Naive thymus-derived CD8-positive, alpha-beta T cell (primary cell): Measurements from ENCODE around the gene GAS6. TPM values are rescaled to one million over a fixed set of nuclear protein-coding genes. Genes with fewer than 3 reads are reported as not detected.
"Not testable (repeated sequence)": the region's sequence is repeated elsewhere in the genome, so short reads cannot be mapped to it uniquely, and the experiment has no call there.

Experiments used
- ATAC-seq, 2 donors: fragments of 150-1000 bp; cut with Tn5 transposase in 1 of 2; sonication (Bioruptor Pico), chemical (Tn5 transposase) in 1 of 2; 1 replicate in 1 of 2; 2 replicates in 1 of 2; pipeline ENCODE4 v1.10.0; 2021; ENCODE audit warnings: mild to moderate bottlenecking in 2 of 2, moderate library complexity in 2 of 2
- POLR2A ChIA-PET: fragments of 350-600 bp; sonication (Branson Sonifier 250); formaldehyde crosslinking; loops from one replicate; lab custom pipeline; 2021; ENCODE audit warnings: antibody characterized with exemption; lab: Charles Lee
- DNase-seq, 10 donors: peaks; one replicate each; pipeline versions ENCODE4 v3.0.0 to v3.0.0-alpha.2; 2020 to 2022
- H3K27ac Mint-ChIP-seq, 10 donors: one replicate each; pipeline ENCODE4 v1.8.0; 2020 to 2022; ENCODE audit warnings: mild to moderate bottlenecking in 10 of 10, mixed read lengths in 10 of 10, moderate library complexity in 4 of 10, inconsistent platforms in 1 of 10
- H3K27me3 Mint-ChIP-seq, 5 donors: one replicate each; pipeline ENCODE4 v1.8.0; 2021 to 2022; ENCODE audit warnings: mixed read lengths in 5 of 5
- H3K36me3 Mint-ChIP-seq, 3 donors: one replicate each; pipeline ENCODE4 v1.8.0; 2020 to 2022; ENCODE audit warnings: mixed read lengths in 3 of 3, mild to moderate bottlenecking in 2 of 3, inconsistent platforms in 1 of 3
- H3K4me1 Mint-ChIP-seq, 4 donors: one replicate each; pipeline ENCODE4 v1.8.0; 2021 to 2022; ENCODE audit warnings: mixed read lengths in 4 of 4
- H3K4me3 Mint-ChIP-seq, 10 donors: one replicate each; pipeline ENCODE4 v1.8.0; 2020 to 2022; ENCODE audit warnings: mild to moderate bottlenecking in 10 of 10, mixed read lengths in 10 of 10, moderate library complexity in 6 of 10, inconsistent platforms in 1 of 10
- H3K9me3 Mint-ChIP-seq, 9 donors: one replicate each; pipeline ENCODE4 v1.8.0; 2020 to 2022; ENCODE audit warnings: mixed read lengths in 9 of 9, mild to moderate bottlenecking in 3 of 9, inconsistent platforms in 1 of 9, moderate library complexity in 1 of 9
- polyA plus RNA-seq, 3 donors: library from polyadenylated mRNA; unstranded; fragments of 300-500 nt; fragmentation: Illumina TruSeq; gene quantifications; one replicate each; pipeline ENCODE4 v1.2.3, GENCODE V29; 2021
- total RNA-seq, 8 experiments: library from RNA in 2 of 8; stranded (reverse) in 2 of 8; gene quantifications; one replicate each; pipeline ENCODE4 v1.2.3 and lab custom pipeline; 2021 to 2026

GAS6 gene
- total and polyA plus RNA-seq, 5 experiments from 2014 or later, result 0.19 to 2.4 (median 1.2) TPM; not detected in 1

DNA sequence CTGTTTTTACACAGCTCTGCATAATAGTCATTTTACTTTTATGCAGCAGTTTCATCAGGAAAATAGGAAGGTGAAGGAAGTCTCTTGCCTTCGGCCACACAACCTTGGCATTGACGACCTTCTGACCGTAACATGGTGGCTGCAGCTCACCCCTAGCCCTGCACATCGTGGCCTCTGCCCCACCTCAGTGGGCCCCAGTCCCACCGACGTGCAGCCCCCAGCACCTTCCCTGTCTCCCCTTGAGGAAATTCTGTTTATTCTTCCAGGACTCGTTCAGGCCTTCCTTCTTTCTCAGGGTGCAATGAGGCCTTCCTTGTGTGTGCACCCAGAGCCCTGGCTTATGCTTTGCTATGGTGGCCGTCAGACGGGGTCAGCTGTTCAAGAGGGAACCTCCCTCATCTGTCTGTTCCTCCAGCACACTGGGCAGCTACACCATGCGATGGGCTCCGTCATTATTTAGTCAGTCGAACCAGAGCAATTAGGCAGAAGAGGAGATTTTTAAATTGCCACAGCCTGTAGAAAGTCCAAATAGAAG lies 71.6 kb downstream of the GAS6 start:
- POLR2A ChIA-PET, result no interaction called here

DNA sequence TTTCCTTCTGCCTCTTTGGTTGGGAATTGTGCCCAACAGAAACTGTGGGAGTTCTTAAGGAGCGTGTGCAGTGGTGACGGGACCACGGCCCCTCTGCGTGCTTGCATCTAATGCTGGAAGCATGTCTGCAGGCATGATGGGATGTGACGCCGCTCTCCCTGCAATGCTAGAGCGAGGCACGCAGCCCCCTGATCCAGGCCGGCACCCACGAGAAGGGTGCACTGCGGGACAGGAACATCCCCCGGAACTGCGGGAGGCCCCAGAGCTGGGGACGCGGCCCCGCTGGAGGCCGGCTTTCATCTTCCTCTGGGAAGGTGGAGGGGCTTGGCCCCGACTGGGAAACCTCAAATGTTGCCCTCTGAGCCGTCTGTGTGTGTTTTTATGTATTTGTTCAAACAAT lies 72.1 kb downstream of the GAS6 start:
- Mint-ChIP-seq H3K27ac (no peak overlapping the region), H3K4me3 (no peak overlapping the region), H3K27me3 (peaks cover 0 to 24% (median 13%) of the 10 kb centered on the region in 5 donors), H3K36me3 (no peaks in the 10 kb centered on the region), H3K4me1 (peaks cover 0 to 4% (median 0%) of the 10 kb centered on the region in 4 donors), H3K9me3 (peaks cover 0 to 3% (median 0%) of the 10 kb centered on the region in 9 donors)
- POLR2A ChIA-PET, result no interaction called here
- DNase-seq, result no peak
- no peak for ATAC-seq

More for the DNA sequence above, 71.6 kb downstream of the GAS6 start:
- Mint-ChIP-seq H3K9me3 (peaks cover 0 to 3% (median 0%) of the 10 kb centered on the region in 9 donors), H3K4me3 (no peak overlapping the region), H3K27me3 (peaks cover 0 to 24% (median 13%) of the 10 kb centered on the region in 5 donors), H3K36me3 (no peaks in the 10 kb centered on the region), H3K27ac (peak overlapping the region in 1 of 10 donors; percentile 70), H3K4me1 (peaks cover 0 to 4% (median 0%) of the 10 kb centered on the region in 4 donors)
- ATAC-seq, result no peak
- DNase-seq, result no peak

- no peak for ATAC-seq
- H3K4me1 Mint-ChIP-seq, result peaks cover 0 to 4% (median 0%) of the 10 kb centered on the region in 4 donors
- no peak for DNase-seq
Measured at GRCh38 chr13:113791226-113791625, 72.7 kb downstream of the GAS6 start.

DNA sequence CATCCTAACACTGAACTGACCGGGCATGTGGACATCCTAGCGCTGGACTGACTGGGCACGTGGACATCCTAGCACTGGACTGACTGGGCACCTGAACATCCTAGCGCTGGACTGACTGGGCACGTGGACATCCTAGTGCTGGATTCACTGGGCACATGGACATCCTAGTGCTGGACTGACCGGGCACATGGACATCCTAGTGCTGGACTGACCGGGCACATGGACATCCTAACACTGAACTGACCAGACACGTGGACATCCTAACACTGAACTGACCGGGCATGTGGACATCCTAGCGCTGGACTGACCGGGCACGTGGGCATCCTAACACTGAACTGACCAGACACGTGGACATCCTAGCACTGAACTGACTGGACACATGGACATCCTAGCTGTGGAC lies 73.9 kb downstream of the GAS6 start:
- H3K27ac Mint-ChIP-seq, H3K9me3 Mint-ChIP-seq, H3K4me1 Mint-ChIP-seq, H3K36me3 Mint-ChIP-seq, POLR2A ChIA-PET, H3K4me3 Mint-ChIP-seq, DNase-seq, ATAC-seq: not testable (repeated sequence)
- peaks cover under 1 to 25% (median 13%) of the 10 kb centered on the region in 5 donors for H3K27me3 Mint-ChIP-seq

More at GRCh38 chr13:113791226-113791625, 72.7 kb downstream of the GAS6 start:
- POLR2A ChIA-PET, result no interaction called here
- peaks cover 0 to 3% (median 0%) of the 10 kb centered on the region in 9 donors for H3K9me3 Mint-ChIP-seq
- no peaks in the 10 kb centered on the region for H3K36me3 Mint-ChIP-seq
- H3K4me3 Mint-ChIP-seq, result no peak overlapping the region
- H3K27ac Mint-ChIP-seq, result no peak overlapping the region
- peaks cover 0 to 24% (median 13%) of the 10 kb centered on the region in 5 donors for H3K27me3 Mint-ChIP-seq

DNA sequence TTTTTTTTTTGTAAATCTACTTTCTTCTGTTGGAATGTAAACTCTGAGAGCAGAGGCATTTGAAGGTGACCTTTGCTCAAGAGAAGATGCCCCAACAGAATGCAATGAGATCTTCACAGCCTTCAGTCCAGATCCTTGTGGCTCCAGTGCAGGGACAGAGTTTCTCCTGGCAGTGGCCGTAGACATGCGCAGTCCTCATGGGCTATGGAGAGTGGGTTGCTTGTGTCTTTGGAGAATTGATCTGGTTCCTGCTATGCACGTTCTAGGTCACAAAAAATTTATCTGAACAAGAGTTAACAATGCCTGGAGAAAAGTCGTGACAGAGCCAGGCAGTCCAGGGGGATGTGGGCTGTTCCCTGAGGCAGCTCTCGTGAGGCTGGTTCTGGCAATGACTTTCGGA lies 74.7 kb downstream of the GAS6 start:
- ATAC-seq, result no peak
- no peak for DNase-seq
- Mint-ChIP-seq H3K27me3 (peaks cover 2 to 32% (median 15%) of the 10 kb centered on the region in 5 donors), H3K36me3 (no peaks in the 10 kb centered on the region), H3K4me1 (peaks cover 0 to 5% (median 0%) of the 10 kb centered on the region in 4 donors), H3K9me3 (peaks cover 0 to 3% (median 0%) of the 10 kb centered on the region in 9 donors), H3K4me3 (no peak overlapping the region), H3K27ac (peak overlapping the region in 1 of 10 donors; percentile 46)
- POLR2A ChIA-PET, result no interaction called here

DNA sequence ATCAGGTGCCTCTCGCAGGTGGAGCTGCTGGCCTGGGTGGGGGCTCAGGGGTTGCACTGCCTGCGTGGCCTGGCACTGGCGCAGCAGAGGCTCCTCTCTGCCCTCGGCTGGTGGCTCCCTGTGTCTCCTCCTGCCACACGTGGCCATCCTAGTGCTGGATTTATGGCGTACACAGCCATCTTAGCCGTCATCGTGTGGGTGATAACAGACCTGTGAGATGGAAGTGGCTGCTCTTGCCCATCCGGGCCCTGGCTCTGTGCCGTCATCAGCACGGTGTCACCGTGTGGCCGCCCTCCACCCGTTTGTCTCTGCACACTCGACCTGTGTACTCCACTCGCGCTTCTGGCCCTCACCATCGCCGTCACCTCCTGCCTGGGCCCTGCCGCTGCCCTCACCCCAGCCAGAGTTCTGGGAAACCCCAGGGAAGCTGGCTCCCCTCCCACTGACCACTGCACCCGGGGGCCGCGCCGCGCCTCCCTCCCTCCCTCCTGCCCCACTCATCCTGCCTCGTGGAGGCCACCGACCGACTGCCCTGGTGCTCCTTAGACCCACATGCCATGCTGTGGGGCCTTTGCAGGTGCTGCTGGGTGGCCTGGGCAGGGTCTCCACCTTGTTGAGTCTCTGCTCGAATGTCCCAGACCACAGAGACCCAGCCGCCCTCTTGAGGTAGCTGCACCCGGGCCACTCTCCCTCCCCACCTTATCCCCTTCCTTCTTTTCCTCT lies 75.3 kb downstream of the GAS6 start:
- H3K9me3 Mint-ChIP-seq, result peaks cover 0 to 3% (median 0%) of the 10 kb centered on the region in 9 donors
- peaks cover 2 to 36% (median 16%) of the 10 kb centered on the region in 5 donors for H3K27me3 Mint-ChIP-seq
- DNase-seq (no peak), ATAC-seq (no peak)
- peaks cover 0 to 5% (median 0%) of the 10 kb centered on the region in 4 donors for H3K4me1 Mint-ChIP-seq
- no peaks in the 10 kb centered on the region for H3K36me3 Mint-ChIP-seq
- H3K27ac Mint-ChIP-seq, result no peak overlapping the region
- POLR2A ChIA-PET, result no interaction called here
- no peak overlapping the region for H3K4me3 Mint-ChIP-seq

DNA sequence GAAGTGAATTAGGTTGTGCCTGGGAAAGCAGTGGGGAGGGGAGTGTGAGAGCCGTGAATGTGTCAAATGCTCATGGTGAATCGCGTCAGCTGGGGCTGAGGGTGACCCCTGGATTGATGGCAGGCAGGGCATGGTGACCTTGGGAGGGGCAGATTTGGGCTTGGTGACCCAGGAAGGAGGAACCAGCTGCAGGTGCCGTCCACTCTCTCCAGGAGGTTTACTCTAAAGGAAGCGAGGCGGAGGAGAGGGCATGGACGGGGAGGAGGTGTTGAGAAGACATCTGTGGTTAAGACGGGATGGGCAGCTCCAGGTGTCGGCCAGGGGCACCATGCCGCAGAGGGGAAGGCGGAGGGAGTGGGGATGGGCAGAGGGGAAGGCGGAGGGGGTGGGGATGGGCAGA lies 76.2 kb downstream of the GAS6 start:
- Mint-ChIP-seq H3K27me3 (peaks cover 5 to 36% (median 16%) of the 10 kb centered on the region in 5 donors), H3K4me1 (peaks cover 0 to 5% (median 0%) of the 10 kb centered on the region in 4 donors), H3K4me3 (no peak overlapping the region), H3K9me3 (peaks cover 0 to 3% (median 0%) of the 10 kb centered on the region in 9 donors), H3K27ac (no peak overlapping the region), H3K36me3 (no peaks in the 10 kb centered on the region)
- no peak for ATAC-seq
- POLR2A ChIA-PET, result no interaction called here
- no peak for DNase-seq

- ATAC-seq, result peak in 1 of 2 donors; percentile 14
- H3K27me3 Mint-ChIP-seq, result peaks cover 5 to 33% (median 13%) of the 10 kb centered on the region in 5 donors
- POLR2A ChIA-PET, result no interaction called here
- no peaks in the 10 kb centered on the region for H3K36me3 Mint-ChIP-seq
- H3K4me3 Mint-ChIP-seq, result no peak overlapping the region
- H3K9me3 Mint-ChIP-seq, result peaks cover 0 to 3% (median 0%) of the 10 kb centered on the region in 9 donors
- H3K27ac Mint-ChIP-seq, result no peak overlapping the region
- DNase-seq, result no peak
- peaks cover 0 to 3% (median 0%) of the 10 kb centered on the region in 4 donors for H3K4me1 Mint-ChIP-seq
Measured at GRCh38 chr13:113786262-113786841, 77.5 kb downstream of the GAS6 start.

- H3K36me3 Mint-ChIP-seq, result no peaks in the 10 kb centered on the region
- peaks cover 0 to 3% (median 0%) of the 10 kb centered on the region in 4 donors for H3K4me1 Mint-ChIP-seq
- ATAC-seq (no peak), DNase-seq (no peak)
- no peaks in the 10 kb centered on the region for H3K9me3 Mint-ChIP-seq
- peak overlapping the region in 2 of 10 donors; percentile 0 to 4 for H3K27ac Mint-ChIP-seq
- no peak overlapping the region for H3K4me3 Mint-ChIP-seq
- POLR2A ChIA-PET, result interaction anchor here (0.5 kb wide), 1 partner anchor 533 kb away, joined by 7 read pairs; no protein-coding TSS in a partner anchor
- peaks cover 3 to 26% (median 10%) of the 10 kb centered on the region in 5 donors for H3K27me3 Mint-ChIP-seq
Measured at GRCh38 chr13:113785051-113786010, 78.5 kb downstream of the GAS6 start.

- POLR2A ChIA-PET, result interaction anchor here (0.5 kb wide), 1 partner anchor 534 kb away, joined by 7 read pairs; no protein-coding TSS in a partner anchor
- H3K27ac Mint-ChIP-seq, result peak overlapping the region in 2 of 10 donors; percentile 0 to 4
Measured at GRCh38 chr13:113784645-113785024, 79.2 kb downstream of the GAS6 start.

DNA sequence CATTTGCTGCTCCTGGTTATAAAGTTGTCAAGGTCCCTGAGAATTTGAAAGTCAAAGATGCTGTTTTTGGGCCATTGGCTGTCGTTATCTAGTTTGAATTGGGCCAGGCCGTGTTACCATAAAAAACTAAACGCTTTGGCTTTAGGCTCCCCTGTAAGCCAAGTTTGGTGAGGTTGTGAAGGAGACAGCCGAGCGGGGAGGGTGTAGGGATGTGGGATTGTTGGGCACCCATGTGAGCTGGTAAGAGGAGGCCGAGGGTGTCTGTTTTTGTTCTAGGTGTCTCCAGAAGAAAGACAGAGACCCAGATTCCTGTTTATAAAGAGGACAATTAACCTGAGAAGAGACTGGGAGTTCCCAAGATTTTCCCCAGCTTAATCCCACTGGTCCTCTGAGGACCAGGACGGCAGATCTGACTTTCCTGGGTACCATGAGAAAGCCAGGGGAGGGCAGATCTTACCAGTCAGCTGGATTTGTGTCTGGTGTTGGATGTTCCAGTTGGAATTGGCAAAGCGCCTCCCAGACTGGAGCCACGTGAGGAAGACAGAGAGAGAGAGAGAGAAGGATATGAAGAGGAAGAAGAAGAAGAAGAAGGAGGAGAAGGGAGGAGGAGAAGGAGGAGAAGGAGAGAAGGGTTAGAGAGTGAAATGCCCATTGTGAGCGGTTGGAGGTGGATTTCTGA lies 79.8 kb downstream of the GAS6 start:
- DNase-seq (no peak), ATAC-seq (no peak)
- Mint-ChIP-seq H3K9me3 (no peaks in the 10 kb centered on the region), H3K27me3 (peaks cover 3 to 25% (median 15%) of the 10 kb centered on the region in 5 donors), H3K36me3 (no peaks in the 10 kb centered on the region), H3K27ac (peak overlapping the region in 1 of 10 donors; percentile 66), H3K4me3 (no peak overlapping the region), H3K4me1 (peaks cover 0 to 3% (median 0%) of the 10 kb centered on the region in 4 donors)
- POLR2A ChIA-PET, result no interaction called here

More at GRCh38 chr13:113784645-113785024, 79.2 kb downstream of the GAS6 start:
- H3K9me3 Mint-ChIP-seq, result no peaks in the 10 kb centered on the region
- peaks cover 3 to 26% (median 10%) of the 10 kb centered on the region in 5 donors for H3K27me3 Mint-ChIP-seq
- no peak for ATAC-seq
- H3K36me3 Mint-ChIP-seq, result no peaks in the 10 kb centered on the region
- no peak for DNase-seq
- peaks cover 0 to 3% (median 0%) of the 10 kb centered on the region in 4 donors for H3K4me1 Mint-ChIP-seq
- no peak overlapping the region for H3K4me3 Mint-ChIP-seq
